MM.1S (cell line): ENCODE measurements around the gene ARPC5.

Source experiments
- DNase-seq: peaks from one replicate; pipeline ENCODE4 v3.0.0-alpha.2; 2015
- H2AFZ ChIP-seq: fragments of 300-600 bp; sonication (generic); 2 replicates; pipeline ENCODE4 v1.6.0; 2016; ENCODE audit warnings: antibody characterized with exemption, low read length
- H3F3A ChIP-seq: fragments of 300-600 bp; sonication (generic); 2 replicates; pipeline ENCODE4 v1.6.1; 2016; ENCODE audit warnings: mild to moderate bottlenecking, antibody characterized with exemption, low read length, moderate library complexity, mixed read lengths; ENCODE audit not compliant: insufficient read depth
- H3K27ac ChIP-seq: fragments of 300-600 bp; sonication (generic); 2 replicates; pipeline ENCODE4 v1.5.1; 2016; ENCODE audit warnings: mild to moderate bottlenecking, low read length
- H3K27me3 ChIP-seq: fragments of 300-600 bp; sonication (generic); replicated peaks from 2 replicates; pipeline ENCODE4 v1.6.0; 2016; ENCODE audit warnings: low read length; ENCODE audit not compliant: insufficient read depth
- H3K36me3 ChIP-seq: fragments of 300-600 bp; sonication (generic); replicated peaks from 2 replicates; pipeline ENCODE4 v1.6.1; 2016; ENCODE audit warnings: mild to moderate bottlenecking, low read length, mixed read lengths; ENCODE audit not compliant: insufficient read depth
- H3K4me1 ChIP-seq: fragments of 300-600 bp; sonication (generic); 2 replicates; pipeline ENCODE4 v1.6.1; 2016; ENCODE audit warnings: low read length, mixed read lengths
- H3K4me2 ChIP-seq: fragments of 300-600 bp; sonication (generic); 2 replicates; pipeline ENCODE4 v1.6.0; 2016; ENCODE audit warnings: low read depth, low read length
- H3K4me3 ChIP-seq: fragments of 300-600 bp; sonication (generic); 2 replicates; pipeline ENCODE4 v1.5.1; 2016; ENCODE audit warnings: low read length, mixed read lengths
- H3K79me2 ChIP-seq: fragments of 300-600 bp; sonication (generic); 2 replicates; pipeline ENCODE4 v1.6.1; 2016; ENCODE audit warnings: mixed run types, low read length, mixed read lengths
- H3K9ac ChIP-seq: fragments of 300-600 bp; sonication (generic); 2 replicates; pipeline ENCODE4 v1.6.1; 2016; ENCODE audit warnings: low read length, mixed read lengths
- H3K9me2 ChIP-seq: fragments of 300-600 bp; sonication (generic); replicated peaks from 2 replicates; pipeline ENCODE4 v1.6.1; 2016; ENCODE audit warnings: mild to moderate bottlenecking, low read length, mixed read lengths; ENCODE audit not compliant: insufficient read depth
- H3K9me3 ChIP-seq: fragments of 300-600 bp; sonication (generic); replicated peaks from 2 replicates; pipeline ENCODE4 v1.6.1; 2016; ENCODE audit warnings: mild to moderate bottlenecking, low read length, mixed read lengths; ENCODE audit not compliant: insufficient read depth
- H4K20me1 ChIP-seq: fragments of 300-600 bp; sonication (generic); 2 replicates; pipeline ENCODE4 v1.6.1; 2016; ENCODE audit warnings: mild to moderate bottlenecking, low read length, moderate library complexity, mixed read lengths; ENCODE audit not compliant: insufficient read depth
- EZH2 ChIP-seq: fragments of 300-600 bp; sonication (generic); optimal IDR thresholded peaks from 2 replicates; pipeline ENCODE3; 2017; ENCODE audit warnings: low read depth, mild to moderate bottlenecking, antibody characterized with exemption, low read length, mixed read lengths
- EZH2phosphoT487 ChIP-seq: fragments of 300-600 bp; sonication (generic); IDR thresholded peaks from 2 replicates; pipeline ENCODE4 v1.6.1; 2018; ENCODE audit warnings: antibody characterized with exemption, low read length
- TF ChIP-seq, protein P1 (sequence below): fragments of 300-600 bp; sonication (generic); IDR thresholded peaks from 2 replicates; pipeline ENCODE4 v1.5.1; 2016; ENCODE audit warnings: antibody characterized with exemption, low read length, mixed read lengths

ARPC5 gene

DNA sequence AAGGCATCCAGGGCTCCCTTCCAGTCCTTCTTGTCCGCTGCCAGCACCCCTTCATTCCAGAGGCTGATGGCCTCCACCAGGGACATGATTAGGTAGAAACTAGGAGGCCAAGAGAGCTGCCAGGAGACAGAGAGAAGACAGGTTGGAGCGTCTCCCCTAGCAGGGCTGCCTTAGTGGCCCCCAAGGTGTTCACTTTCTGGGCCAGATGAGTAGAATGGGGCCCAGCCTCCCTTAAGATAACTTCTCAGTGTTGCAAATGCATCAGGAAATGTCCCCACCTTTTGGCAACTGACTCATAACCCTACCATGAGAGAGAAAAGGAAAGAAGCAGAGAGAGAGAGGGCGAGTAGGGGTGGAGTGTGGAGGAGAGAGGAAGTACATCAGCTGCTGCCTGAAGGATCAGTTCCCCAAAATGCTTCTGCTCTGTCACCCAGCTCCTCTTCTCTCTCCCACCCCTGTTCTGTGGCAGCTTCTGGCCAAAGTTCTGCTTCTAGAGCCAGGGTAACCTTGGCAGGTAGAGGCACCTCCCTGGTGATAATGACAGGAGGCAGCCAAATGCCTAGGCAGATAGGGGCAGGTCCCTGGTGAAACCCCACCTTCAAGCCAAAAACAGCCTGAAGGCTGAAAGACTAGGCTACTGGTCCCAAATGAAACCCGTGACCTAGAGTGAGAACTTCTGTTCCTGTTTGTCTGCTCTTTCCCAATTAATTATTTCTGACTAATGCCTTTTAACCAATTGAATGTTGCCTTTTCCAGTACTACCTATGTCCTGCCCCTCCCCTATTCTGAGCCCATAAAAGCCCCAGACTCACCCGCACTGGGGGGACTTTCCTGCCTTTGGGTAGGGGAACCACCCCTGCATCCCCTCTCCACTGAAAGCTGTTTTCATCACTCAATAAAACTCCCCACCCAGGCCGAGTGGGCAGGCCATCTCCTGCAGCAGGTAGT, 45.1 kb downstream of the ARPC5 start, which contains the start of gene NCF2:
NCF2 (minus strand) TSS at position 216 of the 948 bp plus-strand sequence; CDS start at position 86, 130 bp downstream.
- Histone ChIP-seq H4K20me1 (no peaks in the 10 kb centered on the region), H2AFZ (peak within 1 kb of the TSS; percentile 81), H3K27me3 (no peaks in the 10 kb centered on the region), H3K4me2 (peak within 1 kb of the TSS; percentile 92), H3K79me2 (peaks cover 8% of the 10 kb centered on the region), H3K9me3 (no peaks in the 10 kb centered on the region), H3K4me3 (peak within 1 kb of the TSS; percentile 61), H3K36me3 (no peaks in the 10 kb centered on the region), H3K9ac (peak within 1 kb of the TSS; percentile 66), H3K9me2 (no peaks in the 10 kb centered on the region), H3F3A (peaks cover 24% of the 10 kb centered on the region), H3K27ac (peak within 1 kb of the TSS; percentile 91), H3K4me1 (peaks cover 42% of the 10 kb centered on the region)
- TF ChIP-seq, protein P1, sequence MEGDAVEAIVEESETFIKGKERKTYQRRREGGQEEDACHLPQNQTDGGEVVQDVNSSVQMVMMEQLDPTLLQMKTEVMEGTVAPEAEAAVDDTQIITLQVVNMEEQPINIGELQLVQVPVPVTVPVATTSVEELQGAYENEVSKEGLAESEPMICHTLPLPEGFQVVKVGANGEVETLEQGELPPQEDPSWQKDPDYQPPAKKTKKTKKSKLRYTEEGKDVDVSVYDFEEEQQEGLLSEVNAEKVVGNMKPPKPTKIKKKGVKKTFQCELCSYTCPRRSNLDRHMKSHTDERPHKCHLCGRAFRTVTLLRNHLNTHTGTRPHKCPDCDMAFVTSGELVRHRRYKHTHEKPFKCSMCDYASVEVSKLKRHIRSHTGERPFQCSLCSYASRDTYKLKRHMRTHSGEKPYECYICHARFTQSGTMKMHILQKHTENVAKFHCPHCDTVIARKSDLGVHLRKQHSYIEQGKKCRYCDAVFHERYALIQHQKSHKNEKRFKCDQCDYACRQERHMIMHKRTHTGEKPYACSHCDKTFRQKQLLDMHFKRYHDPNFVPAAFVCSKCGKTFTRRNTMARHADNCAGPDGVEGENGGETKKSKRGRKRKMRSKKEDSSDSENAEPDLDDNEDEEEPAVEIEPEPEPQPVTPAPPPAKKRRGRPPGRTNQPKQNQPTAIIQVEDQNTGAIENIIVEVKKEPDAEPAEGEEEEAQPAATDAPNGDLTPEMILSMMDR: peak; percentile 9; the same call in 1 of the 2 replicates
- TF ChIP-seq EZH2: no peak
- peak; percentile 58 for DNase-seq

DNA sequence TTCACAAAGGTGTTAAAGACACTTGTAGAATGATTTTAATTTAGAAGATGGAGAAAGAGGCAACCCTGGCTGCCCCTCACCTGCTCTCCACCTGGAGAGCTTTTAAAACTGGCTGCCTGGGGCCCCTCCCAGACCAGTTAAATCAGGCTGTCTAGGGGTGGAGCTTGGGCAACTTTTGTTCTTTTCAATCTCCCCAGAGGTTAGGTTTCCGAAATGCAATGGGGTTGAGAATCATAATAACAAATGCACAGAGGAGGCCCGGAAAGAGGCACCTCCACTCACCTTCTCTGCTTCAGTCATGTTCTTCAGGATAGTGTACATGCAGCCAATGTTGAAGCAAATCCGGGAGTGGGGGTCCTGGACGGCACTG, 45.7 kb downstream of the ARPC5 start:
- Histone ChIP-seq H3K36me3 (no peaks in the 10 kb centered on the region), H3K27ac (peak overlapping the region; percentile 91), H3K9ac (peak overlapping the region; percentile 66), H3K4me1 (peaks cover 42% of the 10 kb centered on the region), H2AFZ (peak overlapping the region; percentile 81), H3K79me2 (peaks cover 8% of the 10 kb centered on the region), H4K20me1 (no peaks in the 10 kb centered on the region), H3K9me3 (no peaks in the 10 kb centered on the region), H3K27me3 (no peaks in the 10 kb centered on the region), H3F3A (peaks cover 24% of the 10 kb centered on the region), H3K4me2 (peak overlapping the region; percentile 92), H3K4me3 (peak overlapping the region; percentile 61), H3K9me2 (no peaks in the 10 kb centered on the region)
- TF ChIP-seq, protein P1: no peak
- TF ChIP-seq EZH2 (no peak), EZH2phosphoT487 (no peak)
- peak; percentile 37 for DNase-seq

DNA sequence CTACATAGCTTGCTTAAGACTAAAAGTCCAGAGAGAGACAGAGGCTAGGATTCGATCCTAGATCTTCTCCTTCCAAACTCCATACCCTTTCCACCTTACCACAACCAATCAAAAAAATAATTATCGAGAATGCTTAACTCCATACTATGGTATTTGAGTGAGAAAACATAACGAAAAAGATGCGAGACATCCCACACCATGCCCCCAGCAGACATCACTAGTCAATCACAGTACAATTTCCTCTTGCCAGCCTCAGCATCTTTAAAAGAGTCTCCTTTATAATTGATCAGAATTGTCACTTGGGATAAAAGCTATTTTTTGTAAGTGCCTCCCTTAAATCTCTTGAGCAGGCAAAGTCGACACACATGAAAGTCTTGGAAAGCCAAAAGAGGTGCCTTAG, 46.2 kb downstream of the ARPC5 start:
- H3K36me3 ChIP-seq: no peaks in the 10 kb centered on the region
- no peaks in the 10 kb centered on the region for H3K9me3 ChIP-seq
- DNase-seq: no peak
- no peaks in the 10 kb centered on the region for H3K27me3 ChIP-seq
- peak overlapping the region; percentile 92 for H3K4me2 ChIP-seq
- peak overlapping the region; percentile 81 for H2AFZ ChIP-seq
- H3K4me3 ChIP-seq: peak overlapping the region; percentile 61
- H3F3A ChIP-seq: peaks cover 24% of the 10 kb centered on the region
- TF ChIP-seq, protein P1: no peak
- TF ChIP-seq EZH2 (no peak), EZH2phosphoT487 (no peak)
- H3K27ac ChIP-seq: peak overlapping the region; percentile 91; the same call in 1 of the 2 replicates
- H4K20me1 ChIP-seq: no peaks in the 10 kb centered on the region
- H3K9ac ChIP-seq: peak overlapping the region; percentile 66; the same call in 1 of the 2 replicates
- H3K4me1 ChIP-seq: peaks cover 42% of the 10 kb centered on the region
- no peaks in the 10 kb centered on the region for H3K9me2 ChIP-seq
- H3K79me2 ChIP-seq: peaks cover 8% of the 10 kb centered on the region
